Measurements from ENCODE around the gene TTYH3. TPM values are rescaled to one million over a fixed set of nuclear protein-coding genes. Genes with fewer than 3 reads are reported as not detected.

The TTYH3 gene
- total RNA-seq, 1 donor from 2014 or later, result 25.4 TPM

DNA sequence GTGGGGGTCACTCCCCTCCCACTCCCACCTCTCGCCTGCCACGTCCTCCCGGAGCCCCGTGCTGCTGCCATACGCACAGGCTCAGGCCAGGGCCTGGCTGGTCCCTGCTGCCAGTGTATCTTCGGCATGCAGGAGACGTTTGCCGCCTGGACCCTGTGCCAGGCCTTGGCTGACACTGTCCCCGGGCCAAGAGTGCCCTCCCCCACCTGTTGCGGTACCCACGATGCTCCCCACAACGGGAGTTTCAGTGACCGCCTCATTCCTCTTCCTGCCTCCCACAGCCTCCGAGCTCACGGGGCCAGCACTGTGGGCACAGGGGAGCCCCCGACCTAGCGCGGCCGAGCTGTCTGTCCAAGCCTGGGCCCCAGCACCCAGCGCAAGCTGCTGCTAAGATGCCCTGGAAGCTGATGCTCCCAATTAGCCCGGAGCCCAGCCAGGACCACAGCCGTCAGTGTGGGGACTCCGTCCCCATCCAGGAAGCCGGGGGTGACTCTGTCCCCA lies 7.4 kb downstream of the TTYH3 start:
- Mint-ChIP-seq H3K27ac (no peak overlapping the region), H3K4me3 (no peak overlapping the region), H3K4me1 (peaks cover 61% of the 10 kb centered on the region), H3K36me3 (ENCODE audit: low read depth) (peaks cover 2% of the 10 kb centered on the region), H3K27me3 (no peaks in the 10 kb centered on the region), H3K9me3 (no peaks in the 10 kb centered on the region)
- intact Hi-C loops (cut with micrococcal nuclease), result loop anchor here (10.0 kb wide), 1 partner anchor 404 kb away; the partner anchor contains the start of gene MAD1L1
- DNase-seq, result no peak
- ChIA-PET CTCF (no interaction called here), POLR2A (no interaction called here)
- ATAC-seq (ENCODE audit: low read depth), result no peak
- TF ChIP-seq, protein P1, sequence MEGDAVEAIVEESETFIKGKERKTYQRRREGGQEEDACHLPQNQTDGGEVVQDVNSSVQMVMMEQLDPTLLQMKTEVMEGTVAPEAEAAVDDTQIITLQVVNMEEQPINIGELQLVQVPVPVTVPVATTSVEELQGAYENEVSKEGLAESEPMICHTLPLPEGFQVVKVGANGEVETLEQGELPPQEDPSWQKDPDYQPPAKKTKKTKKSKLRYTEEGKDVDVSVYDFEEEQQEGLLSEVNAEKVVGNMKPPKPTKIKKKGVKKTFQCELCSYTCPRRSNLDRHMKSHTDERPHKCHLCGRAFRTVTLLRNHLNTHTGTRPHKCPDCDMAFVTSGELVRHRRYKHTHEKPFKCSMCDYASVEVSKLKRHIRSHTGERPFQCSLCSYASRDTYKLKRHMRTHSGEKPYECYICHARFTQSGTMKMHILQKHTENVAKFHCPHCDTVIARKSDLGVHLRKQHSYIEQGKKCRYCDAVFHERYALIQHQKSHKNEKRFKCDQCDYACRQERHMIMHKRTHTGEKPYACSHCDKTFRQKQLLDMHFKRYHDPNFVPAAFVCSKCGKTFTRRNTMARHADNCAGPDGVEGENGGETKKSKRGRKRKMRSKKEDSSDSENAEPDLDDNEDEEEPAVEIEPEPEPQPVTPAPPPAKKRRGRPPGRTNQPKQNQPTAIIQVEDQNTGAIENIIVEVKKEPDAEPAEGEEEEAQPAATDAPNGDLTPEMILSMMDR (IDR thresholded peaks at IDR 0.05), result no peak

DNA sequence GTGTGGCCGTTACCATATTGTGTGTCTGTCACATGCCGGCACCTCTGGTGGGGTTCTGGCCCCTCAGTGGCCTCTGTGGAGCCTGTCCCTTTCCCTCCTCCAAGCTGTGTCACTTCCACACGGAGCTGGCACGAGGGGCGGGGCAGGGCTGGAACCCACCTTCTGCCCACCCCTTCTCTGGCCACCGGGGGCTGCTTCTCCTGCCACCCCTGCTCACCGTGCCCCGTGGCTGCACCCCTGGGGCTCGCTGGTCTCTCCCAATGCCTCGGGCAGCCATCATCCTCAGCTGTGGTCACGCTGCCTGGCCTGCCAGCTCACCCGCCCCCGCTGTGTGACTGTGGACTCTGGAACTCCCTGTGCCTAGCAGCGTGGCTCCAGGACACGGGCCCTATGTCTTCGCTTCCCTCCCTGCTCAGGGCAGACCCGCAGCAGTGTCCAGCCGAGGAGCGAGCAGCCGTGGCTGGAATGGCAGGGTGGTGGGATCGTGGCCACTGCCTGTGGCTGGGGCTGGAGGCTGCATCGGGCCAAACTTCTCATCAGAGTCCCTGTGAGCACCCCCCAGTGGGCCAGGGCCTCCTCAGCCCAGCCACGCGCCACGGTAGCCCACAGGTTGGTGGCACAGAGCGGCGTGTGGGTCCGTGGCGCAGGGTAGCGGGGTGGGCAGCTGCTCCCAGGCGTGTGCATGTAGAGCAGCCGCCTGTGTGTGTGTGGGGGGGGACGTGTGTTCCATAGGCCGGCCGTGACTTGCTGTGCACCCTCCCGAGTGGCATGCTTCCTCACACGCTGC lies 8.1 kb downstream of the TTYH3 start:
- peaks cover 67% of the 10 kb centered on the region for H3K4me1 Mint-ChIP-seq

DNA sequence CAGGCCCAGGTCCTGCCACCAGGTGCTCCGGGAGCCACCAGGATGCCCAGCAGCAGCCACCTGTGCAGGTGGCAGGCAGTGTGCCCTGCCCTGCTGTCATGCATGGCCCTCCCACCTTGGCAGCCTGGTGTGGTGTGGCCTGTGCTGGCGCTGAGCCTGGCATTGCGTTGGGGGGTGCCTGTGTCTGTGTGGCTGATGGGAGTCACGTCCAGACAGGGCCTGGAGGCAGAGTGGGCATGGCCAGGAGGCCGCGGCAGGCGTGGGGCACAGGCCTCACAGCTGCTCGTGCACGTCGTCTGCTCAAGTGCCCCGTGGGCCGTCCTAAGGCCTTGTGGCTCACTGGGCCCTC lies 8.7 kb downstream of the TTYH3 start:
- CTCF ChIA-PET, result no interaction called here
- POLR2A ChIA-PET, result no interaction called here
- intact Hi-C loops (cut with micrococcal nuclease), result loop anchor here (2.0 kb wide), 1 partner anchor 32 kb away; no protein-coding TSS in a partner anchor
- no peak for DNase-seq
- TF ChIP-seq, protein P1 (IDR thresholded peaks at IDR 0.05), result no peak
- Mint-ChIP-seq H3K9me3 (no peaks in the 10 kb centered on the region), H3K4me3 (no peak overlapping the region), H3K27ac (peak overlapping the region; percentile 80), H3K36me3 (ENCODE audit: low read depth) (peaks cover 2% of the 10 kb centered on the region), H3K27me3 (no peaks in the 10 kb centered on the region), H3K4me1 (peaks cover 71% of the 10 kb centered on the region)
- no peak for ATAC-seq (ENCODE audit: low read depth)

More for the DNA sequence above, 8.1 kb downstream of the TTYH3 start:
- H3K27ac Mint-ChIP-seq, result no peak overlapping the region
- H3K4me3 Mint-ChIP-seq, result no peak overlapping the region
- intact Hi-C loops (cut with micrococcal nuclease), result loop anchor here (2.0 to 10.0 kb wide), 2 partner anchors 31 to 405 kb away; partner anchors contain the start of gene MAD1L1
- ATAC-seq (ENCODE audit: low read depth) (no peak), DNase-seq (no peak)
- H3K9me3 Mint-ChIP-seq, result no peaks in the 10 kb centered on the region
- peaks cover 2% of the 10 kb centered on the region for H3K36me3 Mint-ChIP-seq (ENCODE audit: low read depth)
- ChIA-PET CTCF (no interaction called here), POLR2A (no interaction called here)
- TF ChIP-seq, protein P1 (IDR thresholded peaks at IDR 0.05), result no peak
- H3K27me3 Mint-ChIP-seq, result no peaks in the 10 kb centered on the region

DNA sequence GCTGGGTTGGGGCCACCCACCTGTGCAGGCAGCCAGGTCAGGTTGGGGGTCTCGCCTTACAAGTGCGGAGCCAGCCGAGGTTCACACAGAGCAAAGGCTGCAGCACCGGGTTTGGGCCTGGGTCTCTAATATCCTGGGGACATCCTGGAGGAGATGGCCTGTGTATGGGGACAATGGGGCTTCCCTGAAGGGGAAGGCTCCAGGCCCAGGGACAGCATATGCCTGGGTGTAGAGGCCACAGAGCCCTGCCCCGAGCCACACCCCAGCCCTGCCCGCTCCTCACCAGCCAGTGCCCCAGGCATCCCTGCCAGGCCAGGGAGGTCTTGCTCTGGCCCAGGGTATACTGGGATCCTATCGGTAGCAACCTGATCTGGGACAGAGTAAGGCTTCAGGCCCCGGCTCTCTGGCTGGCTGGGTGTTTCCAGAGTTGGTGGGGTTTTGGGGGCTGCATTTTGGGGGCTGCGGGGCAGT lies 9.1 kb downstream of the TTYH3 start:
- H3K4me3 Mint-ChIP-seq, result no peak overlapping the region

More for the DNA sequence above, 9.1 kb downstream of the TTYH3 start:
- peaks cover 74% of the 10 kb centered on the region for H3K4me1 Mint-ChIP-seq
- peaks cover 2% of the 10 kb centered on the region for H3K36me3 Mint-ChIP-seq (ENCODE audit: low read depth)
- DNase-seq, result no peak
- ChIA-PET CTCF (no interaction called here), POLR2A (interaction anchor here (0.7 to 1.3 kb wide), 5 partner anchors 9 to 130 kb away, joined by 3 to 8 read pairs (median 5); partner anchors contain the start of gene TTYH3)
- no peaks in the 10 kb centered on the region for H3K27me3 Mint-ChIP-seq
- intact Hi-C loops (cut with micrococcal nuclease), result loop anchor here (1.0 to 2.0 kb wide), 2 partner anchors 10 to 32 kb away; partner anchors contain the start of gene TTYH3
- ATAC-seq (ENCODE audit: low read depth), result no peak
- peak overlapping the region; percentile 80 for H3K27ac Mint-ChIP-seq
- no peaks in the 10 kb centered on the region for H3K9me3 Mint-ChIP-seq
- TF ChIP-seq, protein P1 (IDR thresholded peaks at IDR 0.05), result no peak

Measured in activated B cell treated with CpG ODN at 0.5 μM for 24 hours (primary cell).